HG03280 (cell line): ENCODE results near the gene CAMK2A.

Source experiments
- ATAC-seq: cut with Tn5 transposase; IDR thresholded peaks from one replicate; pipeline ENCODE4 v1.9.1; 2021; ENCODE audit warnings: mild to moderate bottlenecking, moderate library complexity; ENCODE audit not compliant: unreplicated experiment

CAMK2A gene

DNA sequence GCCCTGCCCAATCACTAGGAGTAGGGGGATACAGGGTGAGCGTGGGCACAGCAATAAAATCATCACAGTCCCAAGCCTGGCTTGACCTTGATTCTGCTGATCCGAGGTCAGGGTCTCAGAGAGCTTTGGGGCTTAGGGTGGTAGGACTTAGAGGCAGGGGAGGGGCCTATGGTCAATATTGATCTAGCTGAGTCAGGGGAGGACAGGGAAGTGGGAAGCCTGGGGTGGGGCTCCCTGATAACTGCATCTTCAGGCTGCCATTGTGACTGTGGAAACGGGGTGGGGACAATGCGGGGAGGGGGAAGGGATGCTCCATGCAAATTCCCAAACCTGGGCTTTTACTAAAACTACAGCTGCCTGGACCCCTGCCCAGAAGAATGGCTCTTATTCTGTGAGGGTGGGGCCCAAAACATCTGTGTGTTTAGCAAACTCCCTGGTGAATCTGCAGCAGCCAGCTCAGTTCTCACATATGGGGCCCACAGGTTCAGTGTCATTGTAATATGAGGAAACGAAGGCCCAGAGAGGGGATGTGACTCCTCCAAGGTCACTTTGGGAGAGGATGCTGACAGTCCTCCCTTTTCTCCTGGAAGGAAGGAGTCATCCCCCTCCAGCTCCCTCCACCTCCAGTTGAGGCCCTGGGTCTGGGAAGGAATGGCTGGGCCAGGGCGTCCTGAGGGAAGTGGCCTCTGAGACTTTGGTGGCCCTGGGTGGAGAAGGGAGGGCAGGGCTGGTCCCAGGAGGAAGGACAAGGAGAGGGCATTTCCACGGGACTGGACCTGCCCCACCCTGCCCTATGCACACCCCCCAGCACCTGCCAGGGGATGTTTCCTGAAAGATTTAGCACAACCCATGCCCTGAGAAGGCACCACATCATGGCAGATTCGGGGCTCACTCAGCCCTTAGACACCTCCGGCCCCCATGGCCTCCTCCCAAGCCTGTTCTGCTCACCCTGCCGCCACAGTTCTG, 73.3 kb downstream of the CAMK2A start:
- ATAC-seq = no peak

DNA sequence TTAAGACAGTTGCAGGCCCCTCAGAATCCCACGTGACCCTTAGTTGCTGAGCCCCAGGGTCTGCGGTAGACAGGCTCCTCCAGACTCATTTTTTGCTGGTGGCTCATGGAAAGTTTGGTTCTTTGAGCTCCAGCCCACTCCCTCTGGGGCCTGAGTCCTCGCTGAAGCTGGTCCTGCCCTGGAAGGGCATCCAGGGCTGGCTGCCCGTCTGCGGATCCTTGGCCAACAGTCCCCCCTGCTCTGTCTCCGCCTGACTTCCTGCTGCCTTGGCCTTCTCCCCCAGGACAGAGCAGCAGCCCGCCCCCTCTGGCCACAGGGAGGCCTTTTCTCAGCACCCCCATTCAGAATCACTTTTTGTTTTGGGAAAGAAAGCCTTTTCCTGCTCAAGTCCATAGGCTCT, 75.3 kb downstream of the CAMK2A start:
- no peak for ATAC-seq

DNA sequence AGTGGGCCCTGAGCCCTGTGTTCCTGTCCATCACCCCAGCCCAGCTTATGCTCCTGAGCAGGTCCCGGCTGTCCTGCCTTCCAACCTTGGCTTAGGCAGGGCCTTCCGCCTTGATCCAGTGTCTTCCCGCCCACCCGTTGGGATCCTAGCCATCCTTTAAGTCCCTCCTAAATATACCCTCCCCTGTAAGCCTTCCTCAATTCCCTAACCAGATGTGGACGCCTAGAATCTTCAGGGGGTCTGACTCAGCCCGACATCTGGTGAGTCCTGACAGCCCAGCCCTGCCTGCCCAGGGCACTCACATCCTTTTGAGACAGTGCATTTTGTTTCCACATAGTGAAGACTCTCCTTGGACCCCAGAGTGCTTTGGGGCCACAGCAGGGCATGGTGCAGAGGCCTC, 76.0 kb downstream of the CAMK2A start:
- ATAC-seq = no peak

DNA sequence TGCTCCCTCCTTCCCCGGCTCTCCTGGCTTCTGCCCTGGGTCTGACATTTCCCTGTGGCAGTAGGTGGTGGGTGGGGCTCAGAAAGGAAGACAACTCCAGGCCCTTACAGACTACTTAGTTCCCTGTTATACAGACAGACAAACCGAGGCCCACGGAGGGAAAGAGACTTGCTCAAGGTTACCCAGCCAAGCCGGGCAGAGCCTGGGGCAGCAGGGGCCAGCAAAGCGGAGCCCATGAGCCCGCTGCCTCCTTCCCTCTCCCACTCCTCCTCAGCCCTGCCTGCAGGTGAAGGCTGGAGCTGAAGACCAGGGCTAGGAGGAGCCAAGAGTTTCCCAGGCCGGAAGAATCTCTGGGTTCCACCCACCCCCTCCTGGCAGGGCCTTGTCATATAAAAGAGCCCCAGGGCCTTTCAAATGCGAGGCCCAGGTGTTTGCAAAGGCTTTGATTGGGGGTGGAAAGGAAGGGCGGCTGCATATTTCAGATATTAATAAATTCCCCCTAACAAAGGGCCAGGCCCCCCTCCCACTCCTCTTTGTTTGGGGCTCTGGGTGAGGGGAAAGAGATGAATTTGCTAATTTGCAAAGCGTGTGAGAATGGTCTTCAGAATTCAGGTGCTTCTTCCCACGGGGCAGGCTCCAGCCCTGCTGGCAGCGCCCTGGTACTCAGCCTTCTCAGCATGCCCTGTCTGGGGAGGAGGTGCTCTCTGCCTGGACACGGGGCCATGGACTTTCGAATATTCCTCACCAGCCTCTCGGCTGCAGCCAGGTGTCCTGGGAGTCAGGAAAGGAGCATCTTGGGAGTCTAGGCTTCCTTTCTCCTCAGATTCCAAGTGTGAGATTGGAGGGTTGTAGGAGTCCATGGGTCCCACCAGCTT, 78.2 kb downstream of the CAMK2A start:
- ATAC-seq = no peak

GRCh38 chr5:150210644-150211043, 78.9 kb downstream of the CAMK2A start:
- no peak for ATAC-seq

DNA sequence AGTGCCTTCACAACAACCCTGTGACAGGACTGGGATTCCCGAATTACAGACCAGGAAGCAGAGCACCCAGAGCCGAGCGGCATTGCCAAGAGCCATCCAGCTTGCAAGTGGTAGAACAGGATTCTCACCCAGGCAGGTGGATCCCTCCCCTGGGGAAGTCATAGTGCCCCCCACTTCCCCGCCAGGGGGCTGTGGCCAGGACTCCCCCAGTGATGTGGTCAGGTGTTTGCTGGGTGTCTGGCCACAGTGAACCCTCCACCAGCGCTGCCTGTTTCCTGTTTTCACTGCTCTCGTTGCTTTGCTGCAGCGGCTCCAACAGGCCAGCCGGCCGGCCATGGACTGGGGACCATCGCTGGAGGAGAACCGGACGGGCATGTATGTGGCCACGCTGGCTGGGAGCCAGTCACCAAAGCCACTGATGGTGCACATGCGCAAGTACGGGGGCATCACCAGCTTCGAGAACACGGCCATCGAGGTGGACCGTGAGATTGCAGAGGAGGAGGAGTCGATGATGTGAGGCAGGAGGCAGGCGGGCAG, 80.4 kb downstream of the CAMK2A start:
- no peak for ATAC-seq

DNA sequence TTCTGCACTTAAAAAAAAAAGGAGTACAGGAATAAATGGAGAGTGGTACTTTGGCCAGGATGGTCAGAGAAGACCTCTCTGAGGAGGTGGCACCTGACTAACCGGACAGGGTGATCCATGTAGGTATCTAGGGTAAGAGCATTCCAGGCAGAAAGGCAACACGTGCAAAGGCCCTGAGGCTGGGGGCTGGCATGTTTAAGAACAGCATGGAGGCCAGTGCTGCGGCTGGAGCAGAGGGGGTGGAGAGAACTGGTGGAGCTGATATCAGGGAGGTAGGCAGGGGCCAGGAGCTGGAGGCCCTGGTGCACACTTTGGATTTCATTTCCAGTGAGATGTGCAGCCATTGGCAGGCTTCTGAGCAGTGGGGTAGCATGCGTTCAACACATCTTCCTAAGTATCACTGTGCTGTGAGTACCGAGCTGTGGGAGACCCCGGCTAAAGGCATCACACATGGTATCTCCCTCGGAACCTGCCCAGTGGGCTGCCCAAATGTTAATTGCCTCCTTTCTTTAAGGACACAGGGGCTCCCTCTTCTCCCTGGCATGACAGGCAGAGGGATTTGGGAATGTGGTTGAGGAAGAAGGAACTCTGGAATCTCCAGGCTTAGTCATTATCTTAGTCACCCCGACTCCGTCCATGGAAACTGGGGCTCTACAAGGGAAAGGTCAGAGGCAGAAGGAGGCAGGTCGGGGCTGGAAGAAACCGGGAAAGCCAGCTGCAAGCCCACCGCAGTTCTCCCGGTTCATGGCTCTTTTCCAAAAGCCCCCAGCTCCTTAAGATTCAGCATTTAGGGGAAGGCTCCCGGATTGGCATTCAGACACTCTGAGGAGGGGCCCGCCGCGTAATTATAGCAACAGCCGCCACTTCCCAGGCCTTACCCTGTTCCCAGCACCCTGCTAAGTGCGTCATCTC, 81.1 kb downstream of the CAMK2A start:
- no peak for ATAC-seq

GRCh38 chr5:150206779-150207115, 82.8 kb downstream of the CAMK2A start:
- ATAC-seq = no peak

- ATAC-seq = no peak
Measured at GRCh38 chr5:150206098-150206778, 83.3 kb downstream of the CAMK2A start.

GRCh38 chr5:150204590-150204960, 85.0 kb downstream of the CAMK2A start:
- no peak for ATAC-seq

DNA sequence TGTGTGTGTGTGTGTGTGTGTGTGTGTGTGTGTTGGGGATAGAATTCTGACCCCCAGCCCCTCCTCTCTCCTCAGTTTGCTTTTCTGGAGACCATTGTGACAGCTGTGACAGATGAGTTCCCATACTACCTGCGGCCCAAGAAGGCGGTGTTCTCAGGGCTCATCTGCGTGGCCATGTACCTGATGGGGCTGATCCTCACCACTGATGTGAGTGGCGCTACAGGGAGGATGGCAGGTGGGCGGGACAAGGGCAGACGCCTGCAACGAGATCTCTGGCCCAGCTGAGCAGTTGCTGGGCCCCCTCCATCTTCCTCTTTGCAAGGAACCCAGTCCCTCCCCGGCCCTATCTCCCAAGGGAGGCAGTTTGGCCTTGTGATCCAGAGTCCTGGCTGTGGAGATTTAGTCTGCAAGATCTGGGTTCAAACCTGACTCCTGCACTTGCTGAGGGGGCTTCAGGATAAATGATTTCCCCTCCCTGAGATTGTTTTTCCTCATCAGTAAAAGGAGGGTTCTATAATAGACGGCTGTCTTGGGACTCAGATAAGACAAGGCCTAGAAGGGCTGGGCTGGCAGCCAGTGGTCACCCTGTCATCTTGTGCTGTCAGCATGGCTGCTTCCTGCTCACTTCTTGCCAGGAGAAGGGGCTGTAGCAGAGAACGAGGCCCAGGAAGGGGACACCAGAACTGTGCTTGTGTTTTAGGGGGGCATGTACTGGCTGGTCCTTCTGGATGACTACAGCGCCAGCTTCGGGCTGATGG, 85.6 kb downstream of the CAMK2A start:
- ATAC-seq = no peak

DNA sequence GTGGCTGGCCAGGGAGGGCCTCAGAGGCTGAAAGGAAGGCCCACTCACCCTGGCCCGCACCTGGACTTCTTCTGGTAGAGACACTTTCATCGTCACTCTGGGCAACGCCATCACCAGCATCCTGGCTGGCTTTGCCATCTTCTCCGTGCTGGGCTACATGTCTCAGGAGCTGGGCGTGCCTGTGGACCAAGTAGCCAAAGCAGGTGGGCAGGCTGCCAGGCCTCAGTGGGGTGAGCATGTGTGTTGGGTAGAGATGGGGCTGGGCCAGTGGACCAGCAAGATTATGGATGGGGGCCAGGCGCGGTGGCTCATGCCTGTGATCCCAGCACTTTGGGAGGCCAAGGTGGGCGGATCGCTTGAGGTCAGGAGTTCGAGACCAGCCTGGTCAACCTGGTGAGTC, 87.1 kb downstream of the CAMK2A start:
- no peak for ATAC-seq

GRCh38 chr5:150197476-150197875, 92.1 kb downstream of the CAMK2A start:
- ATAC-seq = no peak

DNA sequence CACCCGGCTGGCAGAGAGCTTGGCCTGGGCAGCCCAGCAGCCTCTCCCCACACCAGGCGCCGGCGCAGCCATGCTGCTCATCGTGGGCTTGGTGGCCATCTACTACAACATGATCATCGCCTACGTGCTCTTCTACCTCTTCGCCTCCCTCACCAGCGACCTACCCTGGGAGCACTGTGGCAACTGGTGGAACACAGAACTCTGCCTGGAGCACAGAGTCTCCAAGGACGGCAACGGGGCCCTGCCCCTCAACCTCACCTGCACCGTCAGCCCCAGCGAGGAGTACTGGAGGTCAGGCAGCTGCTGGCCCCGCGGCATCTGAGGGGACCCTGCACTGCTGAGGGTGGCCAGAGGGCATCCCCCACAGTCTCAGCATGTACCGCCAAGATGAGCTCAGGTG, 92.6 kb downstream of the CAMK2A start:
- ATAC-seq = no peak

DNA sequence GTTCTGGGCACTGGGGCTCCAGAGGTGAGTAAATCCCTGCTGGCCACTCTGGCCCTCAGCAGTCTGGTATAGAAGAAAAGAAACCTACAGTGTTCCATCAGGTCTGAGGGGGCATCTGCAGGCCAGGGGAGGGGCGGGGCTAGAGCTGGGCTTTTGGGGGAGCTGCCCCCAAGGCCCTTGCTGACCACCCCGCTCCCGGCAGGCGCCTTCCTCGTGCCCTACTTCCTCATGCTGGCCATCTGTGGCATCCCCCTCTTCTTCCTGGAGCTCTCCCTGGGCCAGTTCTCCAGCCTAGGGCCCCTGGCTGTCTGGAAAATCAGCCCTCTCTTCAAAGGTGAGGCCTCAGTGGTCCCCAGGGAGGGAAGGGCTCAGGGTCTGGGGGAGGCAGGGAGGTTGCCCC, 93.1 kb downstream of the CAMK2A start:
- ATAC-seq = no peak

DNA sequence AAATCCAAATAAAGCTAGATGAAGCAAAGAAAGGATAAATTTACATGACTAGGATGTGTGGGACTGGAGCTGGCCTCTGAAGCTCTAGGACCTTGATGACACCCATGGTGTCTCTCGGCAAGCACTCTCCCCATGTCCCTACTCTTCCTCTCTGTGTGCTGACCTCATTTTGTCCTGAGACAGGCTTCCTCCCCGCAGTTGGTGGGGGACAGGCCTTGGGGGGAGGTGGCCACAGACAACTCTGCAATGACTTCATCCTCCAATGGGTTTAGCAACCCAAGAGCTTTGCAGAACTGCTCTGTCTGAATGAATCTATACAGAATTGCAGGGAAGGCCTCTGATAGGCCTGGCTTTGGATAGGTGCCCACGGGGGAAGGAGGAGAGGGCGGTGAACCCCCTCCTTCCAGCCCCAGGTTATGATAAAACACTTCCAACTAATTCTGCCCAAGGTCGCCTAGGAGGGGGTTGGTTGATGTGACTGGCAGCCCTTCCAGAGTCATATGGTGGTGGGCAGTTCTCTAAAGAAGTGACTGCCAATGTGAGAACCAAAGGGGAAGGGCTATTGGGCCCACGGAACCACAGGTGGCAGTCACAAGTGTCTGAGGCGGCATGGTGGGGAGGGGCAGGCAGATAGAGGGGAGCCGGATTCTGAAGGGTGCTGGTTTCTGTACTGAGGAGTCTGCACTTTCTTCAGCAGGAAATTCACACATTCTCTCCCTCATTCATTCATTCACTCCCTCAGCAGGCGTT, 93.7 kb downstream of the CAMK2A start:
- ATAC-seq = no peak

GRCh38 chr5:150192462-150192861, 97.1 kb downstream of the CAMK2A start:
- ATAC-seq = no peak

GRCh38 chr5:150190987-150191386, 98.6 kb downstream of the CAMK2A start:
- ATAC-seq = no peak

GRCh38 chr5:150190503-150190979, 99.0 kb downstream of the CAMK2A start:
- no peak for ATAC-seq
